ENCODE results near the gene BTAF1. TPM values are rescaled to one million over a fixed set of nuclear protein-coding genes. Genes with fewer than 3 reads are reported as not detected.

The BTAF1 gene
- total and polyA plus RNA-seq, 8 donors = 2.3 to 146 (median 32.9) TPM

GRCh38 chr10:91969297-91969696 is 45.7 kb downstream of the BTAF1 start:
- Histone ChIP-seq H3K27me3 (no peaks in the 10 kb centered on the region), H3K4me3 (no peak overlapping the region), H3K4me1 (no peaks in the 10 kb centered on the region), H3K27ac (no peak overlapping the region), H3K36me3 (peaks cover 8 to 72% (median 56%) of the 10 kb centered on the region in 4 donors), H3K9me3 (no peaks in the 10 kb centered on the region)
- no peak for DNase-seq
- TF ChIP-seq POLR2AphosphoS5 (IDR thresholded peaks at IDR 0.05) (no peak), POLR2A (IDR thresholded peaks at IDR 0.05) (no peak), EP300 (IDR thresholded peaks at IDR 0.05) (no peak)
- TF ChIP-seq, protein P1, sequence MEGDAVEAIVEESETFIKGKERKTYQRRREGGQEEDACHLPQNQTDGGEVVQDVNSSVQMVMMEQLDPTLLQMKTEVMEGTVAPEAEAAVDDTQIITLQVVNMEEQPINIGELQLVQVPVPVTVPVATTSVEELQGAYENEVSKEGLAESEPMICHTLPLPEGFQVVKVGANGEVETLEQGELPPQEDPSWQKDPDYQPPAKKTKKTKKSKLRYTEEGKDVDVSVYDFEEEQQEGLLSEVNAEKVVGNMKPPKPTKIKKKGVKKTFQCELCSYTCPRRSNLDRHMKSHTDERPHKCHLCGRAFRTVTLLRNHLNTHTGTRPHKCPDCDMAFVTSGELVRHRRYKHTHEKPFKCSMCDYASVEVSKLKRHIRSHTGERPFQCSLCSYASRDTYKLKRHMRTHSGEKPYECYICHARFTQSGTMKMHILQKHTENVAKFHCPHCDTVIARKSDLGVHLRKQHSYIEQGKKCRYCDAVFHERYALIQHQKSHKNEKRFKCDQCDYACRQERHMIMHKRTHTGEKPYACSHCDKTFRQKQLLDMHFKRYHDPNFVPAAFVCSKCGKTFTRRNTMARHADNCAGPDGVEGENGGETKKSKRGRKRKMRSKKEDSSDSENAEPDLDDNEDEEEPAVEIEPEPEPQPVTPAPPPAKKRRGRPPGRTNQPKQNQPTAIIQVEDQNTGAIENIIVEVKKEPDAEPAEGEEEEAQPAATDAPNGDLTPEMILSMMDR (IDR thresholded peaks at IDR 0.05) = no peak
- intact Hi-C loops (cut with DNase I; ENCODE audit: low total_unique reads) = no loop called here
- 87 to 97% (median 91%) methylated on average over 4 of the region's 4 CpGs for WGBS, 5 donors

GRCh38 chr10:91974960-91975359 is 51.4 kb downstream of the BTAF1 start:
- TF ChIP-seq POLR2A (IDR thresholded peaks at IDR 0.05) (no peak), EP300 (IDR thresholded peaks at IDR 0.05) (no peak), POLR2AphosphoS5 (IDR thresholded peaks at IDR 0.05) (no peak)
- TF ChIP-seq, protein P1 (IDR thresholded peaks at IDR 0.05) = no peak
- Histone ChIP-seq H3K4me3 (no peak overlapping the region), H3K4me1 (no peaks in the 10 kb centered on the region), H3K9me3 (no peaks in the 10 kb centered on the region), H3K27me3 (no peaks in the 10 kb centered on the region), H3K36me3 (peaks cover 0 to 34% (median 18%) of the 10 kb centered on the region in 4 donors), H3K27ac (no peak overlapping the region)
- 78 to 96% (median 88%) methylated on average over 2 of the region's 2 CpGs for WGBS, 5 donors
- DNase-seq = no peak
- intact Hi-C loops (cut with DNase I; ENCODE audit: low total_unique reads) = no loop called here

DNA sequence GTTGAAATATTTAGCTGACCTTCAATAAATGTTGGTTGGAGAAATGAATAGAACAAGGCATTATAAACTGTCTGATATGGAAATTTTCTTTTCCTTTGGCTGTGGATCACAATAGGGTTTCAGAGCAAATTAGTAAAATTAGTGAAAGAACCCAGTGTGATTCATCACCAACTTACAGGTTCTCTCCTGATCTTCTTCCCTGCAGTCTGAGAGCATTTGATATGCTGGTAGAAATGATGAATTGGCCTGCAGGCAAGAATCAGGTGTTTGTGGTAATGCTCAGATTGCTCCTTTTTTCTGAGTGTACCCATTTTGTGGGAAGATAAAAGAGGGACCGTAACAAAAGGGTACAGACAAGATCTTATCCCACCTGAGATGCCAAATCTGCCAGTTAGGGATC is 51.9 kb downstream of the BTAF1 start:
- intact Hi-C loops (cut with DNase I; ENCODE audit: low total_unique reads) = no loop called here
- WGBS, 5 donors = 91 to 100% (median 94%) methylated on average over 1 of the region's 1 CpG
- DNase-seq = no peak
- peaks cover 0 to 33% (median 15%) of the 10 kb centered on the region in 4 donors for H3K36me3 ChIP-seq
- no peak overlapping the region for H3K27ac ChIP-seq
- H3K27me3 ChIP-seq = no peaks in the 10 kb centered on the region
- TF ChIP-seq POLR2AphosphoS5 (IDR thresholded peaks at IDR 0.05) (no peak), EP300 (IDR thresholded peaks at IDR 0.05) (no peak), POLR2A (IDR thresholded peaks at IDR 0.05) (no peak)
- TF ChIP-seq, protein P1 (IDR thresholded peaks at IDR 0.05) = no peak
- no peaks in the 10 kb centered on the region for H3K4me1 ChIP-seq
- H3K4me3 ChIP-seq = no peak overlapping the region
- no peaks in the 10 kb centered on the region for H3K9me3 ChIP-seq

GRCh38 chr10:91976317-91977051 is 52.9 kb downstream of the BTAF1 start:
- Histone ChIP-seq H3K27ac (no peak overlapping the region), H3K27me3 (no peaks in the 10 kb centered on the region), H3K9me3 (no peaks in the 10 kb centered on the region), H3K36me3 (peaks cover 0 to 38% (median 19%) of the 10 kb centered on the region in 4 donors), H3K4me3 (no peak overlapping the region), H3K4me1 (no peaks in the 10 kb centered on the region)
- 86 to 90% (median 89%) methylated on average over 5 of the region's 5 CpGs for WGBS, 5 donors
- no peak for DNase-seq
- TF ChIP-seq, protein P1 (IDR thresholded peaks at IDR 0.05) = no peak
- TF ChIP-seq POLR2AphosphoS5 (IDR thresholded peaks at IDR 0.05) (no peak), POLR2A (IDR thresholded peaks at IDR 0.05) (no peak), EP300 (IDR thresholded peaks at IDR 0.05) (no peak)
- intact Hi-C loops (cut with DNase I; ENCODE audit: low total_unique reads) = no loop called here

Measured in stomach (tissue), 9 donors.